ENCODE measurements around the gene CNKSR3.

CNKSR3 gene

DNA sequence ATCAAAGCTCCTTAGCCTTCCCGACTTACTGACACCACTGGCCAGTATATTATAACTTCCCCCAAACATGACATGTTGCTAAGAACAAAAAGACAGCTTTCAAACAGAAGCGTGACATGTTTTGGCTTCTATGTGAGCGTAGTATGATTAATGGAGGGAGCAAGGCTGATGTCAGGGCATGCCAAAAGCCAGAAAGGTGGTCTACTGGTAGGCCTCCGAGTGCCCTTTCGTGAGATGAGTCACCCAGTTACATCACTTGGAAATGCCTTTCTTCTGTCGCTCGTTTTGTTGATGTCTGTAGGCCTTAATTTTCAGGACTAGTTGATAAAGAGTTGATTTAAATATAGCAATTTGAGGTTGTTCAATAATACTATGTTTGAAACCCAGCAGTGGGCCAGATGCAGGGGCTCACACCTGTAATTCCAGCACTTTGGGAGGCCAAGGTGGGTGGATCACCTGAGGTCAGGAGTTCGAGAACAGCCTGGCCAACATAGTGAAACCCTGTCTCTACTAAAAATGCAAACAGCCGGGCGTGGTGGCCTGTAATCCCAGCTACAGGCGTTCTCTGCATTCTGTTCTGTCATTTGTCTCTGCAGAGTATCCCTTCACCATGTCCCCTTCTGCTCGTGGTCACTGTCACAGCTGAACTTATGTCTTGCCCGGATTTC lies 53.3 kb downstream of the CNKSR3 start:
- no peak for DNase-seq (ENCODE audit: low read depth)

- no peak for DNase-seq (ENCODE audit: low read depth)
These were observed 57.2 kb downstream of the CNKSR3 start for GRCh38 chr6:154453329-154453728.

- no peak for DNase-seq (ENCODE audit: low read depth)
These were observed 60.0 kb downstream of the CNKSR3 start for GRCh38 chr6:154450498-154450897.

DNA sequence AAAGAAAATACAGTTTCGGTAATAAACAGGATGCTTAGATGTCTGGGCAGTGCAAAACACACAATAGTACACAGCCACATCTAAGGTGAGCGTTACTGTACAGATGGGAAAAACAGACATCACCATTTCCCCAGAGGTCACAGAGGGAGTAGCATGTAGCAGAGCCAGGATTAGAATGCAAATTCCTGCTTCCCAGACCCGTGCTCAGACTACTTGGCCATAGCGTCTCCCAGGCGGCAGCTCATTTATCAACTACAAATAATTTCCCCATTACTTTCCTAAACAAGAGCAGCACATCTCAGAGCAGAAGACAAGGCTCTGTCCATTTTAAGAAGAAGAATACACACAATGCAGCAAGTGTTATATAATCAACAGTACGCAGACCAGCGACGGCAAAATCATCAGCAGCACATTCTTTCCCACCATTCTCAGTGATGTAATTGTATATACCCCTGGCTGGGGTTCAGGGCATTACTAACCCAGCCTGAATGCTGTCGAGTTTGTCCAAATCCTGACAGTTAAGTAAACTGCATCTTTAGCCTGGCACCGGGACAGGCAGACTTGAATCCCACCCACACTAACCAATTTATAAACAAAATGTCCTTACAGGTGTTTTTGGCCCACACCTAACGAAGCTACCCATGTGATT lies 61.9 kb downstream of the CNKSR3 start:
- peak; percentile 57 for DNase-seq (ENCODE audit: low read depth)

- DNase-seq (ENCODE audit: low read depth): no peak
These were observed 62.5 kb downstream of the CNKSR3 start for GRCh38 chr6:154447954-154448353.

DNA sequence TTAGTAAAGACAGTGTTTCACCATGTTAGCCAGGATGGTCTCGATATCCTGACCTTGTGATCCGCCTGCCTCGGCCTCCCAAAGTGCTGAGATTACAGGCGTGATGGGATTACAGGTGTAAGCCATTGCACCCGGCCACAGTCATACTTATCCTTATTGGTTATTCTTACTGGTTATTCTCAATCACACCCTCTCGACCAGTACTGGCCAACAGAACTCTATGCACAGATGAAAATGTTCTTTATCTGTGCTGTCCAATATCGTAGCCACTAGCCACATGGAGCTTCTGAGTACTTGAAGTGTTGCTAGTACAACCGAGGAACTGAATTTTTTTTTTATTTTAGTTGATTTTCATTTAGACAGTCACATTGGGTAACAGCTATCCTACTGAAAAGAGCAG lies 63.5 kb downstream of the CNKSR3 start:
- DNase-seq (ENCODE audit: low read depth): no peak

GRCh38 chr6:154445417-154445816 lies 65.1 kb downstream of the CNKSR3 start:
- DNase-seq (ENCODE audit: low read depth): no peak

GRCh38 chr6:154441995-154442310 lies 68.5 kb downstream of the CNKSR3 start:
- no peak for DNase-seq (ENCODE audit: low read depth)

DNA sequence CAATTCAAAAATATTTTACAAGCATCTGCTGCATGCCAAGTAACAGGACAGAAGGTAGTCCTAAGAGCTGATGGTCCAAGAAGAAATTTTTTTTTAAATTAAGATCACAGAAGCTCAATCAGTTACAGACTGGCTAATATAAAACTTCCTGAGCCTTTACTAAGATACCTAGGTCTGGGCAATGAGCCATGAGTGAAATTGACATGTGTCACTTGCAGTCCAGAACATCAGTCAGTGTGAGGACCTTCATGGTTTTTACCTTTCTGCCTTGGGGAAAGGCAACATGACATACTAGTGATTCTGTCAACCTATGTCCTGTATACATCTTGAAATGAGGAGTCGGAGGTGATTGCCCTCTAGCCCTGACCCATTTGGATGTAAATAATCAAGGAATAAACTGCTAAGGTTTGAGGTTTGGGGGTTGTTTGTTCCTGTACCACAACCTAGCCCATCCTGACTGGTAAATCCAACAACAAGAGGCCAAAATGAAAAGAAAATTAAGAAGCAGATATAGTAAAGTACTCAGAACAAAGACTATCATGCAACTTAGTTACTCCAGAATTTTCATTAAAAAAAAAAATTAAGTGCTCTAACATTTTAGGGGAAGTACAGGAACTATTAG lies 70.0 kb downstream of the CNKSR3 start:
- no peak for DNase-seq (ENCODE audit: low read depth)

DNA sequence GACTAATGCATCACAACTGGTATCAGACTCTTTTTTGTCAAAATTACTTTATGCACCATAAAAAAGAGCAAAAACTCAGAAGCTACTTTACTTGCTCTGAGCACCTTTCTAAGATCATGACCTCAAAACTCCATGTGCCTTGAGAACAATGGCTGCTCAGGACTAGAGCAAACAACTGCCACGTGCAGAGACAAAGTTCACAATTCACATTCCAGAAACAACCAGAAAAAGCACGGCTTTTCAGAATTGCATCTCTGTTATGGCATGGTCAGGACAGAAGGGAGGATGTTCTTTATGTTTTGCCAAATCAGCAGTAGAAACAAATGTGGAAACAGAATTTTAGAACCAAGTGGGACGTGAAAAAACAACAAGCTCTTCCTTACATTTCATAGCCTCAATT lies 70.5 kb downstream of the CNKSR3 start:
- DNase-seq (ENCODE audit: low read depth): no peak

DNA sequence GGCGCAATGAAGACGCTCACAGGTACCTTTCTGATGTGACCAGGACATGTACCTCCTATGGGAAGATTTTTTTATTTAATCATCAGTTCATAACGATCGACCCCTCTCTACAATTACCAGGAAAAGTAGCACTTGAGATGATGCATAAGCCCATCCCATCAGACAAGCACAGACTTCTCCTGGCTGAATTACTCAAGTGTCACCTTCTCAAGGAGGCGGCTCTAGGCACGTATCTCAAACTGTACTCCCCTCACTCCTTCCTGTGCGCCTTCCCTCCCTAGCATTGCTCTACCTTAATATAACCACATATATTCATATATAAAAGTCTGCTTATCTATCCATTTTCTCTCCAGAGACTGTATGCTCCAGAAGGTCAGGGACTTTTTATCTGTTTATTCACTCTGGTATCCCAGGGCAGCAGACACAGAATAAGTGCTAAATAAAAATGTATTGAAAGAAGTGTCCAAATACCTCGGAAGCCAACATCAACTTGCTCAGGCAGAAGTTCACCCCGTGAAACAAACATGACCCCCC lies 71.5 kb downstream of the CNKSR3 start:
- DNase-seq (ENCODE audit: low read depth): no peak

GRCh38 chr6:154435400-154435945 lies 75.0 kb downstream of the CNKSR3 start:
- DNase-seq (ENCODE audit: low read depth): no peak

GRCh38 chr6:154434662-154435061 lies 75.8 kb downstream of the CNKSR3 start:
- no peak for DNase-seq (ENCODE audit: low read depth)

- no peak for DNase-seq (ENCODE audit: low read depth)
These were observed 76.8 kb downstream of the CNKSR3 start for GRCh38 chr6:154433477-154434241.

DNA sequence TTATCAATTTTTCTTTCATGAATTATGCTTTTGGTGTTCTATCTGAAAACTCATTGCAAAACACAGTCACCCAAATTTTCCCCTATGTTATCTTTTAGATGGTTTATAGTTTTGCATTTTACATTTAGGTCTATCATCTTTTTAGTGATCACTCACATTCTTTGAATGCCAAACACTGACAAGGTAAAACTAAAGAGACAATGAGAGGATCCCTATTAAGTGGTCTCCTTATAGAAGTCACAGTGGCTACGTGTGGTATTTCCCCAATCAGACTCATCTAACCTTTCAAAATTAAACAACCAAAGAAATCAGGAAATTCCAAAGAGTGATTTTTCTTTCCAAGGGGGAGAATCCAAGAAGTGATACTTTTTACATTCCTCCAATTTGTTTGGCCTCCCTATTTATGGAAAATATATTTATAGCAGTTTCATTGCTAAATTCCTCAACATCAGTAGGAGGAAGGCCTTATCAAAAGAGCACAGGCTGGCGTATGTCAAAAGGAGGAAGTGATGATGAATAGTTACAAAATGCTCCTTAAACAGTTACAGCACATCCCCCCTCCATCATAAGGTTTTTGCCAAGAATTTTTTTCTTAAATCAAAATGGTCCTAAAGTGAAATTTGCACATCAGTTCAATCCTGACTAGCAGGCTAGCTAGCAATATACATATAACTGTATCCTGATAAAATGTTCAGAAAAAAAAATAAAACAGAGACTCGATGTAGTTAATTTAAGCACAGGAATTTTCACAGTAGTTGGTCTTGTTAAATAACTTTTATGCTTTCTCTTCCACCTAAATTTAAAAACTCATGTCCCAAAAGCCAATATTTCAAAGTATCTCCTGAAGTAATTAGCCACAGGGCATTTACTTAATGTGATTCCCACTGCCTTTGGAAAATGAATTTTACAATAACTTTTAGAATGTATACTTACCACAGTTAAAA lies 77.7 kb downstream of the CNKSR3 start:
- peak; percentile 6 for DNase-seq (ENCODE audit: low read depth)

- DNase-seq (ENCODE audit: low read depth): no peak
These were observed 80.0 kb downstream of the CNKSR3 start for GRCh38 chr6:154430481-154430919.

- DNase-seq (ENCODE audit: low read depth): no peak
These were observed 80.8 kb downstream of the CNKSR3 start for GRCh38 chr6:154429711-154430110.

- no peak for DNase-seq (ENCODE audit: low read depth)
These were observed 81.6 kb downstream of the CNKSR3 start for GRCh38 chr6:154428897-154429296.

DNA sequence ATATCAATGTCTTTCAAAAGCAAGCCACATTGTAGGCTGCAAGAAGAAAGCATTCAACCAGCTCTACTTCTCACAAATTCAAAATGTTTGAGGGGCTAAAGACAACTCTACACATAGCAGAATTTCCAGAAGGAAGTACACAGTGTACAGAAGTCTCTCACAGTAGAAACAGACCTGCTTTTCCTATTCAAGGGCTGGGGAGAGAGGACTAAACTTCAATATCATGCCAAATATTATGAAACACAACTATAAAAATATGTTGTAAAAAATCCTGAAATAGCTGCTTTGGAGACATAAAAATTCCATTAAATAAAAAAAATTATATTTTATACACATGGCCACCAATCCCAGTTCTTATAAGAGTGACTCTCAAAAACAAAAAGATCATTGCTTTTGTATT lies 83.0 kb downstream of the CNKSR3 start:
- DNase-seq (ENCODE audit: low read depth): no peak

DNA sequence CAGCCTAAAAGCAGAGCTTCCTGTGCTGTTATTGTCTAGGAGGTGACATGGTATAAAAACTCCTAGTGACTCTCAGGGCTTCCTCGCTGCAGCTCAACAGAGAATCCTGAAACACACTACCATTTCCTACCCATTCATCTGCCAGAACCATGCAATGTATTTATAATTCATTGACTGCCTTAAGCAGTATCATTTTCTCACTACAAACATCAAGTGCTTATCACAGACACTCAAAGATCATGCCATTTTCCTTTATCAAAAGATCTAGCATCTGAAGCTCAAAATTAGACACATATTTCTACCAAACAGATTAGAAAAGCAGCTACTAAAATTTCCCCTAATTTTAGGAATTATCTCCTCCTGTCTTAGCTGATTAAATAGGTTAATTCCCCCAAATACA lies 83.5 kb downstream of the CNKSR3 start:
- DNase-seq (ENCODE audit: low read depth): no peak

DNA sequence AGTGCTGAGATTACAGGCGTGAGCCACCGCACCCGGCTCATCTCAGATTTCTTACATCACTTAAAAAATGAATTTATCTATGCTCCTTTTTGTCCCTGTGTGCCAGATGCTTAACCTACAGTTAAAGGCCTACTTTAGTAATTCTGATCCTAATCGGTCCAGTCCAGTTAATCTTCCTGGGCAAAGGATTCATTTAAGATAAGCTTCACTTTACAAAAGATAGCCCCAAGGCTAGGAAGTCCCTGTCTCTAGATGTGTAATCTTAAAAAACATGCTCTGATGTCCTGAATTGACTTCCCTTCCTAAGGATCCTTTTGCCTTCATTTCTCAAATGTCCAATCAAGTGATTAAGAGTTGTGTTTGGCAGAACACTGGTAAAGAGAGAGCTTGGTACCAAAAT lies 85.5 kb downstream of the CNKSR3 start:
- DNase-seq (ENCODE audit: low read depth): no peak
